GM12878 (cell line): Measurements from ENCODE around the gene APCDD1L. TPM values are rescaled to one million over a fixed set of nuclear protein-coding genes. Genes with fewer than 3 reads are reported as not detected.

Source experiments
- ATAC-seq: fragments of 200-7000 bp; cut with Tn5 transposase; 3 replicates; pipeline ENCODE4 v1.9.1; 2020; ENCODE audit warnings: mild to moderate bottlenecking, moderate library complexity
- BruUV-seq: library from RNA; stranded (reverse); fragments of 400-500 nt; replicated peaks from 2 replicates; lab custom pipeline; 2021; lab: Mats Ljungman, UMichigan
- CTCF ChIA-PET: fragments of 300-600 bp; sonication (Branson Sonifier 250); formaldehyde crosslinking; extraction: SDS; loops from one replicate; lab custom pipeline; 2021; ENCODE audit warnings: inconsistent platforms; lab: Yijun Ruan, JAX
- POLR2A ChIA-PET: fragments of 350-600 bp; formaldehyde crosslinking; extraction: SDS; loops from one replicate; lab custom pipeline; 2021; ENCODE audit warnings: inconsistent platforms; lab: Charles Lee
- RAD21 ChIA-PET: fragments of 300-600 bp; sonication (Branson Sonifier 250); formaldehyde crosslinking; loops from one replicate; lab custom pipeline; 2023; ENCODE audit warnings: antibody characterized with exemption; ENCODE audit not compliant: unreplicated experiment; lab: Charles Lee
- SMC1A ChIA-PET: fragments of 300-600 bp; sonication (Branson Sonifier 250); formaldehyde crosslinking; loops from one replicate; lab custom pipeline; 2023; ENCODE audit not compliant: unreplicated experiment, uncharacterized antibody; lab: Charles Lee
- DNase-seq: peaks from one replicate; pipeline ENCODE4 v3.0.0-alpha.2; 2011; ENCODE audit warnings: low read depth, low spot score
- FAIRE-seq: peaks from 3 replicates; lab custom pipeline; 2011; peaks lifted over from hg19 to GRCh38; lab: Jason Lieb, UNC
- H2AFZ ChIP-seq: 2 replicates; pipeline ENCODE4 v1.6.0; 2011; ENCODE audit warnings: low read depth, low read length, control low read depth; ENCODE audit not compliant: control insufficient read depth
- H3K27ac ChIP-seq: 2 replicates; pipeline ENCODE4 v1.5.1; 2011; ENCODE audit warnings: control low read depth; ENCODE audit not compliant: control insufficient read depth, insufficient read depth
- H3K27me3 ChIP-seq, 2 experiments: replicated peaks in 1 of 2; 2 replicates each; pipeline versions ENCODE4 v1.6.0 to v1.6.1; 2011; ENCODE audit warnings: low read length in 1 of 2; ENCODE audit not compliant: control insufficient read depth in 2 of 2, insufficient read depth in 2 of 2
- H3K36me3 ChIP-seq, 2 experiments: 2 replicates each; pipeline ENCODE4 v1.5.1; 2011; ENCODE audit warnings: low read length in 1 of 2; ENCODE audit not compliant: control insufficient read depth in 2 of 2, insufficient read depth in 2 of 2
- H3K4me1 ChIP-seq: 2 replicates; pipeline ENCODE4 v1.6.1; 2011; ENCODE audit warnings: mild to moderate bottlenecking, low read length, moderate library complexity, mixed read lengths; ENCODE audit not compliant: control insufficient read depth, insufficient read depth
- H3K4me2 ChIP-seq: 2 replicates; pipeline ENCODE4 v1.6.0; 2011; ENCODE audit warnings: control low read depth; ENCODE audit not compliant: control insufficient read depth, insufficient read depth
- H3K4me3 ChIP-seq: fragments of 200-600 bp; sonication (generic); 2 replicates; pipeline ENCODE4 v1.5.1; 2016
- H3K79me2 ChIP-seq: 2 replicates; pipeline ENCODE4 v1.6.0; 2011; ENCODE audit warnings: low read length; ENCODE audit not compliant: control insufficient read depth, insufficient read depth
- H3K9ac ChIP-seq: 2 replicates; pipeline ENCODE4 v1.8.0; 2011; ENCODE audit warnings: low read length, control low read depth, mixed read lengths; ENCODE audit not compliant: control insufficient read depth, insufficient read depth
- H3K9me3 ChIP-seq: replicated peaks from 3 replicates; pipeline ENCODE4 v1.5.1; 2011; ENCODE audit warnings: mild to moderate bottlenecking, low read length; ENCODE audit not compliant: control insufficient read depth, insufficient read depth
- H4K20me1 ChIP-seq: 2 replicates; pipeline ENCODE4 v1.6.0; 2011; ENCODE audit not compliant: control insufficient read depth, insufficient read depth
- CBX3 ChIP-seq: fragments of 200-600 bp; sonication (generic); IDR thresholded peaks from 2 replicates; pipeline ENCODE4 v1.6.1; 2016; ENCODE audit warnings: low read depth, borderline replicate concordance
- RAD51 ChIP-seq: fragments of 450-650 bp; IDR thresholded peaks from 2 replicates; pipeline ENCODE4 v1.6.1; 2016; ENCODE audit warnings: moderate library complexity, mild to moderate bottlenecking, inconsistent platforms
- SMAD1 ChIP-seq: fragments of 450-650 bp; IDR thresholded peaks from 2 replicates; pipeline ENCODE4 v1.6.1; 2018; ENCODE audit warnings: mild to moderate bottlenecking, low read depth; ENCODE audit not compliant: partially characterized antibody
- TCF3 ChIP-seq: IDR thresholded peaks from 2 replicates; pipeline ENCODE4 v1.6.1; 2012; ENCODE audit warnings: low read depth, mild to moderate bottlenecking, low read length, borderline replicate concordance; ENCODE audit not compliant: insufficient read depth
- TCF7 ChIP-seq: IDR thresholded peaks from 2 replicates; pipeline ENCODE4 v1.6.1; 2014; ENCODE audit warnings: antibody characterized with exemption, borderline replicate concordance
- ZBTB40 ChIP-seq: fragments of 450-650 bp; IDR thresholded peaks from 2 replicates; pipeline ENCODE4 v1.6.1; 2016; ENCODE audit warnings: mild to moderate bottlenecking, moderate library complexity, borderline replicate concordance
- ZNF592 ChIP-seq: fragments of 450-650 bp; IDR thresholded peaks from 2 replicates; pipeline ENCODE4 v1.6.1; 2017; ENCODE audit warnings: mild to moderate bottlenecking, moderate library complexity
- ZNF687 ChIP-seq: fragments of 450-650 bp; IDR thresholded peaks from 2 replicates; pipeline ENCODE4 v1.6.1; 2017; ENCODE audit warnings: mild to moderate bottlenecking, moderate library complexity
- WGBS: methylation state at CpG from one replicate; pipeline ENCODE4 v1.1.6; 2016; ENCODE audit warnings: low lambda C conversion rate; ENCODE audit not compliant: insufficient replicate concordance, insufficient coverage; ENCODE audit errors: missing lambda C conversion rate; 5-methylcytosine and 5-hydroxymethylcytosine counted together
- in situ Hi-C: fragments of 300-500 bp; cut with MboI; formaldehyde crosslinking; loops from 9 replicates; pipeline ENCODE4 v1.14.3; 2018; ENCODE audit warnings: mixed read lengths
- intact Hi-C: fragments of 100-400 bp; cut with micrococcal nuclease; formaldehyde crosslinking; loops from one replicate; pipeline ENCODE4 v1.14.2; 2022; ENCODE audit not compliant: unreplicated experiment
- polyA plus RNA-seq, 11 experiments: library from polyadenylated mRNA; depleted of rRNA in 4 of 11; unstranded in 6 of 11; stranded (reverse) in 5 of 11; fragments of >200 nt; fragmentation: Nextera tagmentation in 4 of 11; fragmentation: Illumina TruSeq in 1 of 11; extraction: Ambion mirVana in 4 of 11; extraction: Trizol in 1 of 11; gene quantifications; 1 replicate in 1 of 11; 2 replicates in 10 of 11; pipeline versions ENCODE4 v1.2.1 to v1.2.3, GENCODE V29; 2011 to 2016; ENCODE audit warnings: inconsistent platforms in 2 of 11, missing spikeins in 2 of 11, low read depth in 1 of 11
- total RNA-seq, 4 experiments: library from RNA; depleted of rRNA in 3 of 4; stranded (reverse); fragments of >200 nt in 3 of 4; fragmentation: Illumina TruSeq in 1 of 4; extraction: Trizol in 1 of 4; gene quantifications; 2 replicates each; pipeline versions ENCODE4 v1.2.1 to v1.2.3, GENCODE V29; 2013 to 2021

The APCDD1L gene
- total and polyA plus RNA-seq, 10 of the 15 experiments (the other 5 are each of a cell fraction or from before 2014, with no cell fraction given) = 0.14 to 0.50 TPM; not detected in 8

- no peak overlapping the region for H2AFZ ChIP-seq
- no peak overlapping the region for H3K4me3 ChIP-seq
- FAIRE-seq (no peak), DNase-seq (no peak), ATAC-seq (no peak)
- WGBS = 100% methylated on average over 1 of the region's 1 CpG
- in situ Hi-C loops (loop anchor here (5.0 kb wide), 1 partner anchor 51 kb away; no protein-coding TSS in a partner anchor), intact Hi-C loops (no loop called here)
- ChIA-PET RAD21 (no interaction called here), POLR2A (no interaction called here), SMC1A (interaction anchor here (1.0 to 1.5 kb wide), 4 partner anchors 14 to 184 kb away, joined by 4 to 6 read pairs (median 4); no protein-coding TSS in a partner anchor), CTCF (interaction anchor here (0.6 to 1.1 kb wide), 6 partner anchors 13 to 187 kb away, joined by 3 to 4 read pairs (median 3); no protein-coding TSS in a partner anchor)
- no TSS peak for BruUV-seq
- H3K79me2 ChIP-seq = peaks cover 15% of the 10 kb centered on the region
- no peak overlapping the region for H3K9ac ChIP-seq
- H3K4me2 ChIP-seq = no peak overlapping the region
- no peaks in the 10 kb centered on the region for H4K20me1 ChIP-seq
- H3K4me1 ChIP-seq = no peaks in the 10 kb centered on the region; the same call in 1 of the 2 replicates
- peaks cover 5 to 29% of the 10 kb centered on the region in 2 experiments for H3K36me3 ChIP-seq
- no peak overlapping the region for H3K27ac ChIP-seq
- no peaks in the 10 kb centered on the region; the same call in 2 of the 3 replicates for H3K9me3 ChIP-seq
- no peaks in the 10 kb centered on the region for H3K27me3 ChIP-seq
- TF ChIP-seq CBX3 = no peak
- TF ChIP-seq TCF3 = no peak
- TF ChIP-seq TCF7 = no peak
- TF ChIP-seq SMAD1 = no peak
- TF ChIP-seq ZNF687 = no peak
- TF ChIP-seq ZNF592 = no peak
- TF ChIP-seq RAD51 = no peak
- no peak for TF ChIP-seq ZBTB40
Measured at GRCh38 chr20:58421497-58421850, 93.7 kb downstream of the APCDD1L start.
